RWPE1 (cell line): ENCODE data around the gene AAMP.
A peak's percentile ranks its signal among the peaks of the same experiment; 100 is the strongest.

ENCODE experiments used
- CTCF ChIA-PET: fragments of 350-600 bp; sonication (Branson Sonifier 250); formaldehyde crosslinking; extraction: SDS; loops from one replicate; lab custom pipeline; 2021; lab: Yijun Ruan, JAX
- POLR2A ChIA-PET: fragments of 400-600 bp; formaldehyde crosslinking; extraction: SDS; loops from one replicate; lab custom pipeline; 2020; ENCODE audit warnings: antibody characterized with exemption; ENCODE audit not compliant: low non-redundant PET; lab: Yijun Ruan, JAX
- DNase-seq: peaks from one replicate; pipeline ENCODE4 v3.0.0; 2012; ENCODE audit warnings: low spot score
- H3K27ac ChIP-seq: fragments of 450-650 bp; 2 replicates; pipeline ENCODE4 v1.5.1; 2017
- TF ChIP-seq, protein P1 (sequence below): fragments of 450-650 bp; conservative IDR thresholded peaks from 2 replicates; pipeline ENCODE4 v1.5.1; 2017; ENCODE audit warnings: low read depth, mild to moderate bottlenecking

AAMP gene

DNA sequence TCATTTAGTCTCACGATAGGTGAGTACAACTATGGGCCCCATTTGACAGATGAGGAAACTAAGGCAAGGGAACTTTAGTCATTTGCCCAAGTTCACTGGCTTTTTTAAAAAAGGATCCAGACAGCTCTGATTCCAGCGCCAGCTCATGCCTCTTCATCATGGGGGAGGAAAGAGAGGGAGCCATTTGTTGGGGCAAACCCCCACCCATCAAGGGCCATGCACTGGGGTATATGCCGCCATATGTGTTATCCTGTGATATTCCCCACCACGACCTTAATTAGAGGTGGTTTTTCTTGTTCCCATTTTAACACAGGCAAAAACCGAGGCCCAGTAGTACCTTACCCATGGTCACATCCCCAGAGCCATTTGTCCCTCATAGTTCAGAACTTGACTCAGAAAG is 9.8 kb downstream of the AAMP start:
- DNase-seq: no peak
- ChIA-PET CTCF (no interaction called here), POLR2A (no interaction called here)
- H3K27ac ChIP-seq: peak overlapping the region; percentile 52; the same call in 1 of the 2 replicates
- TF ChIP-seq, protein P1, sequence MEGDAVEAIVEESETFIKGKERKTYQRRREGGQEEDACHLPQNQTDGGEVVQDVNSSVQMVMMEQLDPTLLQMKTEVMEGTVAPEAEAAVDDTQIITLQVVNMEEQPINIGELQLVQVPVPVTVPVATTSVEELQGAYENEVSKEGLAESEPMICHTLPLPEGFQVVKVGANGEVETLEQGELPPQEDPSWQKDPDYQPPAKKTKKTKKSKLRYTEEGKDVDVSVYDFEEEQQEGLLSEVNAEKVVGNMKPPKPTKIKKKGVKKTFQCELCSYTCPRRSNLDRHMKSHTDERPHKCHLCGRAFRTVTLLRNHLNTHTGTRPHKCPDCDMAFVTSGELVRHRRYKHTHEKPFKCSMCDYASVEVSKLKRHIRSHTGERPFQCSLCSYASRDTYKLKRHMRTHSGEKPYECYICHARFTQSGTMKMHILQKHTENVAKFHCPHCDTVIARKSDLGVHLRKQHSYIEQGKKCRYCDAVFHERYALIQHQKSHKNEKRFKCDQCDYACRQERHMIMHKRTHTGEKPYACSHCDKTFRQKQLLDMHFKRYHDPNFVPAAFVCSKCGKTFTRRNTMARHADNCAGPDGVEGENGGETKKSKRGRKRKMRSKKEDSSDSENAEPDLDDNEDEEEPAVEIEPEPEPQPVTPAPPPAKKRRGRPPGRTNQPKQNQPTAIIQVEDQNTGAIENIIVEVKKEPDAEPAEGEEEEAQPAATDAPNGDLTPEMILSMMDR: no peak

DNA sequence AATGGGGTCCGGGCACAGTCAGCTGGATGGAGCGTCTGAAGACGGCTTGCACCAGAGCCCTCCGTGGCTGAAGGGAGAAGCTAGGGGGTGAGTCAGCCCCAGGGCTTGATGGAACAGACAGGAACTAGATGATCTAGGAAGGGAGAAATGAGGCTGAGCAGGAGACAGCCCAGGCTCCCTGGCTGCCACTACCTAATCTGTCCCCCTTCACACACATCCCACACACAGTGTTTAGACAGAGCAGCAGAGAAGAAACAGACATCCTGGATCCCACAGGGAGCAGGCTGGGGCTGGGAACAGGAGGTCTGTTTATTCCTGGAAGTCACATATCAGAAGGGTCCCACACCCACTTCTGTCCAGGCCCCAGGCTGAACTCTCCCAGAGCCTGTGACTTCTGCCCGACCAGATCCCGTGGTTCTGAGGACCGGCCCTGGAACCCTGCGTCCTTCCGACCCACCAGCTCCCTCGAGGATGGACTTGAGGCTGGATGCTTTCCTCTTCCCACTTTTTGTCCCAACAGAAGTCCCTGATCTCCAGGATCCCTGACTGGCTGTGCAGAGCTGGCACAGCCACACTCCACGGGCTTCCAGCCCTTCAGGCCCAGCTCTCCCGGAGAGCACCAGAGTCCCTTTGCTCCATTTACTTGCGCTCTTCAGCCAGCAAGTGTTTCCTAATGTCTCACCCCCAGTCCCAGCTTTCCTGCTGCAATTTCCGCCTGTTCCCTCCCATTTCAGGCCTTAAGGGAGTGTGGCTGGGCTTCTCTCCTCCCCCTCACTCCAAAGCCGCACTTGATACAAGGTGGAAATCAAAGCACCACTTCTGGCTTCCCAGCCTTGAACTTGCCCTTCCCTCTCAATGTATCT is 10.6 kb downstream of the AAMP start:
- TF ChIP-seq, protein P1: no peak
- CTCF ChIA-PET: interaction anchor here (1.5 kb wide), 1 partner anchor 11 kb away, joined by 4 read pairs; the partner anchor contains the start of genes AAMP and PNKD
- POLR2A ChIA-PET: no interaction called here
- peak overlapping the region; percentile 52 for H3K27ac ChIP-seq
- no peak for DNase-seq

DNA sequence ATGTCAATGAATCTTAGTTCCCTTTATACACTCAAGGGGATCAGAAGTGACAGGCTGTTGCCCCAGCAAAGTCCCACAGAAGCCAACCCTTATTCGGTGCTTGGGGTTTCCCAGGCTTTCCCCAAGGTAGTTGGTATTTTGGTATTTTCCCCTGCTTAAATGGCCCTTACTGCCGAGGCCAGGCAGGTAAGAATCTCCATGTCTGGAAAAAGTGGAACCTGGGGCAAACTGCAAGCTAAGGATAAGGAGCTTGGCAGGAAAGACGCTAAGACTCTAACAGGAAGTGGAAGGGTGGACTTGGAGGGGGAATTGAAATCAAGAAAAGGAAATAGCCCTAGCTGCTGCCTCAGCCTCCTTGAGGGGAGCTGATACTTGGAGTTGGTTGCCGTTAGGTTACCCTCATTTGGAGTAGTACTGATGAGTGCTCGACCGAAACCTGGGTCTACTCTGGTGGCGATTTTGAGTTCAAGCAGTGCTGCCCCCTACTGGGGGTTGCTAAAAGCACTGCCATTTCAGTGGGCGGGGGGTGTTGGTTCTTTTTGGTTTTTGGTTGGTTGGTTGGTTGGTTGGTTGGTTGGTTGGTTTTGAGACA is 12.5 kb downstream of the AAMP start:
- peak; percentile 20 for DNase-seq
- TF ChIP-seq, protein P1: peak; percentile 48
- CTCF ChIA-PET: interaction anchor here (0.6 to 1.1 kb wide), 5 partner anchors 9 to 84 kb away, joined by 3 to 4 read pairs (median 3); no protein-coding TSS in a partner anchor
- H3K27ac ChIP-seq: peak overlapping the region; percentile 31; the same call in 1 of the 2 replicates
- POLR2A ChIA-PET: no interaction called here

DNA sequence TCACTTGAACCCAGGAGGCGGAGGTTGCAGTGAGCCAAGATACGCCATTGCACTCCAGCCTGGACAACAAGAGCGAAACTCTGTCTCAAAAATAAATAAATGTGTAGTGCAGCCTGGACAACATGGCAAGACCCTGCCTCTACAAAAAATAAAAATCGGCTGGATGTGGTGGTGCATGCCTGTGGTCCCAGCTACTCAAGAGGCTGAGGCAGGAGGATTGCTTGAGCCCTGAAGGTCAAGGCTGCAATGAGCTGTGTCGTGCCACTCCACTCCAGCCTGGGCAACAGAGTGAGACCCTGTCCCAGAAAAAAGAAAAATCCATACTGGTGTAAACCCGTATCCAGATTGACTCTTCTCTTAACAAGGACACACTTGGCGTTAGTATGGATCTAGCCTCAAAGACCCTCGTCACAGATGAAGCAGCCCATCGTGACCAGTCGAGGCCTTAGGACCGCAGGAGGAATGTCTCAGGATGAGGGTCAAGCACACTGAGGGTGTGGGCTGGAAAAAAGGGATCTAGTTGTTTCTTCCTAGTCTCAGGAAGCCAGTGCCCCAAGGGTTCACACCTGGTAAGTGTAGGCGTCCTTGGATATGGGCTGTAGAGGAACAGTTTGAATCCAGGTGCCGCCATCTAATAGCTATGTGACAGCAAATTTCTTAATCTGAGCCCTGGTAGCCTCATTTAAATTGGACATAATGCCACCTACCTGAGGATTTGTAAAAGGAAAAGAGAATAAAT is 13.2 kb downstream of the AAMP start:
- H3K27ac ChIP-seq: peak overlapping the region; percentile 42
- ChIA-PET CTCF (interaction anchor here (0.6 to 1.1 kb wide), 5 partner anchors 8 to 83 kb away, joined by 3 to 4 read pairs (median 3); no protein-coding TSS in a partner anchor), POLR2A (no interaction called here)
- TF ChIP-seq, protein P1: no peak
- DNase-seq: no peak

DNA sequence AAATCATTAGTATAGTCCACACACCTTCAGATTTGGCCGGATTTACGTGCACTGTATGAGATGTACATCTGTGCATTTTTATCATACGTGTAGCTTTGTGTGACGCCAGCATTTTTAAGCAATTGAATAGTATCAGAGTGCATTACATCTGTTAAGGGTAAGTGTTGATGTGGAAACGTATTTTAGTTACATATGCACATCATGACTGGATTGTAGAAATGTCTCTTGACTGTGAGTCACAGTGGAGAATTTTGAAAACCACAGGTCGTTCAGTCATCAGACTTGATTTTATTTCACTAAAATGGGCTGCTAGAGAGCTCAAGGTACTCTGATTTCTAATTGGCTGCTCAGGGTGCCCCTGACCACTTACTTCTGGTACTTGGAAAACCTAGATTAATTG is 14.5 kb downstream of the AAMP start:
- DNase-seq: no peak
- H3K27ac ChIP-seq: no peak overlapping the region
- ChIA-PET POLR2A (no interaction called here), CTCF (interaction anchor here (0.6 kb wide), 1 partner anchor 171 kb away, joined by 4 read pairs; no protein-coding TSS in a partner anchor)
- TF ChIP-seq, protein P1: no peak

DNA sequence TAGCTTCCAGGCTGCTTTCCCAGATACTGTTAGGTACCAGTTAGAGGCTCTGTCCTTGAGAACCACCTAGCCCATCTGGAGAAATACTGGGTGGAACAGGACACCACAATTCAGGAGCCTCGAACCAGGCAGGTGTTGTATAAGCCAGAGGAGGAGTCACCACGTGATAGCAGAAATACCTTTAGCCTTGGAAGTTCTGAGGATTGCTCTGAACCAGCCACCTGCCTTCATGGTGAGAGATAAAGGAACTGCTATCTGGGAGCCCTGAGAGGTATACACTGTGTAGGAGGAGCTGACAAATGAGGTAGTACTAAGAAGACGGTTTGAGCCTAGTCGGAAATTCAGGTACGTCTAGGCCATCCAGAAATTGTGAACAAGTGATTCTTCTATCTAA is 16.7 kb downstream of the AAMP start:
- no peak for DNase-seq
- TF ChIP-seq, protein P1: no peak
- POLR2A ChIA-PET: interaction anchor here (0.6 kb wide), 2 partner anchors 31 to 109 kb away, joined by 3 to 5 read pairs; no protein-coding TSS in a partner anchor
- CTCF ChIA-PET: interaction anchor here (0.6 to 1.1 kb wide), 3 partner anchors 66 to 179 kb away, joined by 3 read pairs; no protein-coding TSS in a partner anchor
- no peak overlapping the region for H3K27ac ChIP-seq
